Osteoblast (primary cell): ENCODE results near the gene KRT4. TPM values are rescaled to one million over a fixed set of nuclear protein-coding genes. Genes with fewer than 3 reads are reported as not detected.

Experiments used
- DNase-seq: peaks from one replicate; pipeline ENCODE4 v3.0.0; 2011; ENCODE audit warnings: low spot score, mixed read lengths; ENCODE audit not compliant: insufficient read length; ENCODE audit errors: missing footprints
- H2AFZ ChIP-seq: 2 replicates; pipeline ENCODE4 v1.6.0; 2011; ENCODE audit warnings: mild to moderate bottlenecking, low read length
- H3K27ac ChIP-seq: 2 replicates; pipeline ENCODE4 v1.5.1; 2011; ENCODE audit warnings: mild to moderate bottlenecking, low read depth, low read length, moderate library complexity
- H3K27me3 ChIP-seq: 2 replicates; pipeline ENCODE4 v1.6.0; 2012; ENCODE audit warnings: mild to moderate bottlenecking, control low read depth, inconsistent platforms, low read length, moderate library complexity; ENCODE audit not compliant: insufficient read depth
- H3K36me3 ChIP-seq: 2 replicates; pipeline ENCODE4 v1.5.1; 2011; ENCODE audit warnings: mild to moderate bottlenecking, low read length, control low read depth, moderate library complexity; ENCODE audit not compliant: insufficient read depth
- H3K4me1 ChIP-seq: 2 replicates; pipeline ENCODE4 v1.5.1; 2011; ENCODE audit warnings: mild to moderate bottlenecking, low read length, control low read depth, moderate library complexity; ENCODE audit not compliant: insufficient read depth
- H3K4me2 ChIP-seq: 2 replicates; pipeline ENCODE4 v1.6.0; 2011; ENCODE audit warnings: mild to moderate bottlenecking, low read length; ENCODE audit not compliant: insufficient read depth
- H3K4me3 ChIP-seq: fragments of 200-600 bp; sonication (generic); 3 replicates; pipeline ENCODE4 v1.5.1; 2012; ENCODE audit warnings: mild to moderate bottlenecking, low read length, inconsistent platforms; ENCODE audit not compliant: insufficient read depth
- H3K79me2 ChIP-seq: 2 replicates; pipeline ENCODE4 v1.6.0; 2012; ENCODE audit warnings: mild to moderate bottlenecking, low read length, control low read depth, inconsistent platforms; ENCODE audit not compliant: insufficient read depth
- H3K9me3 ChIP-seq: 2 replicates; pipeline ENCODE4 v1.5.1; 2011; ENCODE audit warnings: low read depth, low read length, control low read depth
- H4K20me1 ChIP-seq: 2 replicates; pipeline ENCODE4 v1.6.0; 2012; ENCODE audit warnings: mild to moderate bottlenecking, low read length, control low read depth; ENCODE audit not compliant: insufficient read depth
- total RNA-seq: library from RNA; depleted of rRNA; stranded (reverse); fragments of >200 nt; gene quantifications from 2 replicates; pipeline ENCODE4 v1.2.3, GENCODE V29; 2012
- TF ChIP-seq, protein P1 (sequence below): IDR thresholded peaks from 2 replicates; pipeline ENCODE4 v1.5.1; 2011; ENCODE audit warnings: mild to moderate bottlenecking, low read depth, low read length, moderate library complexity; ENCODE audit errors: extremely low read depth

The KRT4 gene
- total RNA-seq, 1 donor = not detected

DNA sequence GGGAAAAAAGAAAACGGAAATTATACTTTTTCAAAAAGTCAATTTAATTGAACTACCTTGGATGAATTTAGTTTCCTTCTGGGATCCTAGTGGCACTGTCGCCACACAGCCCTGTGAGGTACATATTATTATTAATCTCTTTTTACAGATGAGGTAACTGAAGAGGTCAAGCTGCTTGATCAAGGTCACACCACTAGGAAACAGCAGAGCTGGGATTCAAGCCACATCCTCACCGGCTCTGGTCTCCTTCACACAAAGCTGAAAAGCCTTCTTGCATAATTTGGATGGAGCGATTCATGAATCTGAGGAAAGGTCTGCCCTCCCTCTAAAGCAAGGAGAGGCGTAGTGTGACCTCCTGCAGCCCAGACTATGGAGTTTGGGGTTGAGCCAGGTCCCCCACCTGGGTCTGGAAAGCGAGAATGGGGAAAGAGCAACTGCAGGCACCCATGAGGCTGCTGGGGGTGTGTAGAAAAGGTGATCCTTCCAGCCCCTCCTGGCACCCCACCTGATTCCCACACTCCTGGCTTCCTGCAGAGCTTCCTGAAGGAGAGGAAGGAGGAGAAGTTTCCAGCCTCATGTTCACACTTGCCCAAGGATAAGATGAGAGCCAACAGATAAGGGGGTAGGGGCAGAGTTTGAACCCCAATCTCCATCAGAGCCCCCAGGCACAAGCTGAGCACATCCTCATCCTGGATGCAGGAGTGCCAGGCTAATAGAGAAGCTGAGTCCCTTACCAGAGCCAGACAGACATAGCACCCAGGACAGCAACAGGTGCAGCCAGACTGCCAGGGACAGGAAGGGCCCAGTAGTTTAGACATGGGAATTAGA is 24.1 kb upstream of the KRT4 start:
- H3K4me2 ChIP-seq = no peak overlapping the region
- H3K27me3 ChIP-seq = no peaks in the 10 kb centered on the region
- no peak for DNase-seq
- H3K4me1 ChIP-seq = peaks cover 28% of the 10 kb centered on the region
- no peaks in the 10 kb centered on the region for H3K9me3 ChIP-seq
- TF ChIP-seq, protein P1, sequence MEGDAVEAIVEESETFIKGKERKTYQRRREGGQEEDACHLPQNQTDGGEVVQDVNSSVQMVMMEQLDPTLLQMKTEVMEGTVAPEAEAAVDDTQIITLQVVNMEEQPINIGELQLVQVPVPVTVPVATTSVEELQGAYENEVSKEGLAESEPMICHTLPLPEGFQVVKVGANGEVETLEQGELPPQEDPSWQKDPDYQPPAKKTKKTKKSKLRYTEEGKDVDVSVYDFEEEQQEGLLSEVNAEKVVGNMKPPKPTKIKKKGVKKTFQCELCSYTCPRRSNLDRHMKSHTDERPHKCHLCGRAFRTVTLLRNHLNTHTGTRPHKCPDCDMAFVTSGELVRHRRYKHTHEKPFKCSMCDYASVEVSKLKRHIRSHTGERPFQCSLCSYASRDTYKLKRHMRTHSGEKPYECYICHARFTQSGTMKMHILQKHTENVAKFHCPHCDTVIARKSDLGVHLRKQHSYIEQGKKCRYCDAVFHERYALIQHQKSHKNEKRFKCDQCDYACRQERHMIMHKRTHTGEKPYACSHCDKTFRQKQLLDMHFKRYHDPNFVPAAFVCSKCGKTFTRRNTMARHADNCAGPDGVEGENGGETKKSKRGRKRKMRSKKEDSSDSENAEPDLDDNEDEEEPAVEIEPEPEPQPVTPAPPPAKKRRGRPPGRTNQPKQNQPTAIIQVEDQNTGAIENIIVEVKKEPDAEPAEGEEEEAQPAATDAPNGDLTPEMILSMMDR = no peak
- no peaks in the 10 kb centered on the region for H4K20me1 ChIP-seq
- H3K79me2 ChIP-seq = no peaks in the 10 kb centered on the region
- peak overlapping the region; percentile 72 for H3K27ac ChIP-seq
- H3K36me3 ChIP-seq = no peaks in the 10 kb centered on the region
- no peak overlapping the region for H3K4me3 ChIP-seq
- H2AFZ ChIP-seq = no peak overlapping the region

DNA sequence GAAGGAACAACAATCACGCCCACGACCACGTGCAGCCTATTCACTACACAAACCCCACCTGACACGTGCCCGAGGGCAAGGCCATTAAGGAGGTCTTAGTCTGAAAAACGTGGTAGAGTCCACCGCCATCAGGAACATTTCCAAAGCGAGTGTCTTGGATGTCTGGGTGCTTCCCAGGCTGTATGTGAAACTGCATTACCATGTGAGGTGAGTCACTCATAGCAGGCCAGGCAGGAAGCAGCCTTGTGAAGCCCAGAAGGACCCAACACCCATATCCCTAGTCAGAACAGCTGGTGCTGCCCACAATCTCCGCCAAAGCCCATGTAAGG is 23.5 kb upstream of the KRT4 start:
- no peaks in the 10 kb centered on the region for H3K36me3 ChIP-seq
- peaks cover 28% of the 10 kb centered on the region for H3K4me1 ChIP-seq
- no peak overlapping the region for H2AFZ ChIP-seq
- peak overlapping the region; percentile 25 for H3K4me2 ChIP-seq
- H3K9me3 ChIP-seq = no peaks in the 10 kb centered on the region
- H3K27me3 ChIP-seq = no peaks in the 10 kb centered on the region
- no peaks in the 10 kb centered on the region for H4K20me1 ChIP-seq
- H3K4me3 ChIP-seq = no peak overlapping the region
- H3K27ac ChIP-seq = peak overlapping the region; percentile 72
- DNase-seq = peak; percentile 98
- TF ChIP-seq, protein P1 = no peak
- H3K79me2 ChIP-seq = no peaks in the 10 kb centered on the region

DNA sequence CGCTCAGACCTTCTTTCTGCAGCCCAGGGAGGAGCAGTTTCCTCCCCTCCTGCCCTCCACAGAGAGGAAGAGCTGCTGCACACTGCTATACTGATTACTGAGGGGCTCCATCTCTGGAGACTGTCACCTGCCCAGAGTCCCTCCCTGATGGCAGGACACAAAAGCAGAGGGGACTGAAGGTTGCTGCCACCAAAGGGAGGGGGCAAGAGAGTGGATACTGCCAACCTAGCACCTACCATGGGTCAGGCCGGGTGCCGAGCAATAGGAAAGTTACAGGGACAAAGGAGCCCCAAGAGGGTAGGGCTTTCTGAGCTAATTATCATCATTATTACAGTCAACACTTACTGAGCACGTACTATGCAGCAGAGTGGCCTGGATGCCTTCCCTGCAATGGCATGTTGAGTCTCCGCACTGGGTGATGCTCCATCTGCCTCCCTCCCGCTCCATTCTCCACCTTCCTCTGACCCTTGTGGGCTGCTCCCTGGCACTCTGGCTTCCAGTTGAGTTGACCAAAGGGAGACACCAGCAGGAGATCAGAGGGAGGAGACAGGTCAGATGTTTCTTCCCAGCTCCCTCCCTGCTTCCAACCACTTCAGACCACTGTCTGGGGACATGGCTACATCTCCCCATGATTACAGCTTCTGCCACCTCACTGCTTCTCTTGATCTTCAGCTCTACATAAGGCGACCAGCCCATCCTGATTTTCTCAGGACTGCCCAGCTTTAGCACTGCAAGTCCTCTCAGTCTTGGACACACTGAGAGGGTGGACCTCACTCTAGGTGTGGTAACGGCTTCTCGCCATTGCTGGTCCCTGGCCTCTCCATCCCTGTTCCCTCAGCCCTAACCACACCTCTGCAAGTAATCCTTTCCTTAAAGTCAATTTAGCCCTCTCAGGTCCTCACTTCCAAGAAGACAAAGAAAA is 22.8 kb upstream of the KRT4 start:
- H2AFZ ChIP-seq = no peak overlapping the region
- H3K27ac ChIP-seq = peak overlapping the region; percentile 72
- peak overlapping the region; percentile 25 for H3K4me2 ChIP-seq
- no peaks in the 10 kb centered on the region for H3K9me3 ChIP-seq
- H3K4me1 ChIP-seq = peaks cover 28% of the 10 kb centered on the region
- no peaks in the 10 kb centered on the region for H3K27me3 ChIP-seq
- TF ChIP-seq, protein P1 = no peak
- no peaks in the 10 kb centered on the region for H3K36me3 ChIP-seq
- DNase-seq = no peak
- no peaks in the 10 kb centered on the region for H3K79me2 ChIP-seq
- H4K20me1 ChIP-seq = no peaks in the 10 kb centered on the region
- H3K4me3 ChIP-seq = no peak overlapping the region

DNA sequence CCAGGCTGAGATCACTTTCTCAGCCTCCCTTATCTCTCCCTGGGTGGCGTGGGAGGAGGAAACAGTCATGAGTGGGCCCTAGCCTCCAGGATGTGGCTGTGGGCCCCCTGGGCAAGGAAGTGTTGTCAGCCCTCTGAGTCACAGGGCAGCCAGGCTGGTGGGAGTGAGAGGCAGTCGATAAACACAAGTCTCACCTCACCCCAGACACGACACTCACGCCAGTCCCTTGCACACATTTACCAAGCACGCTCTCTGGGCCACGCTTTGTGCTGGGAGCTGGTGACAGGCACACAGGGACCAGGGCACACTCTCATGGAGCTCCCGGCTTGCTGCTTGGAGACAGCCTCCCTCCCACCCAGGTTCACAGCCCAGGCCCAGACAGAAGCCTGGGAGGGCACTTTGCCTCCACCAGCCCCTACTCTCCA is 22.1 kb upstream of the KRT4 start:
- peak; percentile 97 for DNase-seq
- H3K9me3 ChIP-seq = no peaks in the 10 kb centered on the region
- H4K20me1 ChIP-seq = no peaks in the 10 kb centered on the region
- H2AFZ ChIP-seq = no peak overlapping the region
- no peak overlapping the region for H3K4me3 ChIP-seq
- H3K4me2 ChIP-seq = peak overlapping the region; percentile 30
- TF ChIP-seq, protein P1 = no peak
- no peaks in the 10 kb centered on the region for H3K27me3 ChIP-seq
- no peaks in the 10 kb centered on the region for H3K79me2 ChIP-seq
- no peaks in the 10 kb centered on the region for H3K36me3 ChIP-seq
- peak overlapping the region; percentile 72 for H3K27ac ChIP-seq
- peaks cover 28% of the 10 kb centered on the region for H3K4me1 ChIP-seq
